Neuronal stem cell (in vitro differentiated cells): Measurements from ENCODE around the gene RPP25L.

ENCODE experiments used
- DNase-seq: peaks from one replicate; pipeline ENCODE4 v3.0.0-alpha.2; 2013; ENCODE audit warnings: low spot score
- H2AFZ ChIP-seq: one replicate; pipeline ENCODE4 v1.6.1; 2013; ENCODE audit warnings: mild to moderate bottlenecking, low read length, inconsistent platforms
- H2AK5ac ChIP-seq: 2 replicates; pipeline ENCODE4 v1.6.1; 2013; ENCODE audit warnings: low read depth, mild to moderate bottlenecking, inconsistent platforms, low read length, moderate library complexity, mixed read lengths
- H2BK120ac ChIP-seq: 2 replicates; pipeline ENCODE4 v1.6.1; 2013; ENCODE audit warnings: low read depth, mild to moderate bottlenecking, inconsistent platforms, low read length, moderate library complexity, mixed read lengths
- H2BK12ac ChIP-seq: one replicate; pipeline ENCODE4 v1.6.1; 2013; ENCODE audit warnings: low read length, inconsistent platforms
- H2BK15ac ChIP-seq: 2 replicates; pipeline ENCODE4 v1.6.1; 2013; ENCODE audit warnings: mild to moderate bottlenecking, low read length, inconsistent platforms, mixed read lengths
- H2BK5ac ChIP-seq: one replicate; pipeline ENCODE4 v1.6.1; 2013; ENCODE audit warnings: inconsistent platforms, mild to moderate bottlenecking, low read length, moderate library complexity
- H3K14ac ChIP-seq: one replicate; pipeline ENCODE4 v1.6.1; 2013; ENCODE audit warnings: low read length, inconsistent platforms
- H3K18ac ChIP-seq: 2 replicates; pipeline ENCODE4 v1.6.1; 2013; ENCODE audit warnings: low read length, inconsistent platforms
- H3K23ac ChIP-seq: 2 replicates; pipeline ENCODE4 v1.6.1; 2013; ENCODE audit warnings: low read depth, mild to moderate bottlenecking, mixed read lengths, low read length, inconsistent platforms; ENCODE audit not compliant: poor library complexity
- H3K27ac ChIP-seq: replicated peaks from 3 replicates; pipeline ENCODE4 v1.5.1; 2013; ENCODE audit warnings: low read length, inconsistent platforms
- H3K27me3 ChIP-seq, 3 experiments: 2 replicates each; pipeline ENCODE4 v1.6.1; 2013; ENCODE audit warnings: low read length in 3 of 3, mild to moderate bottlenecking in 2 of 3, inconsistent platforms in 1 of 3, low read depth in 1 of 3, mixed read lengths in 1 of 3, moderate library complexity in 1 of 3; ENCODE audit not compliant: control insufficient read depth in 3 of 3, insufficient read depth in 3 of 3
- H3K36me3 ChIP-seq, 2 donors: replicated peaks in 1 of 2; 2 replicates each; pipeline ENCODE4 v1.6.1; 2013; ENCODE audit warnings: low read length in 2 of 2; ENCODE audit not compliant: control insufficient read depth in 2 of 2, insufficient read depth in 2 of 2
- H3K4ac ChIP-seq: 2 replicates; pipeline ENCODE4 v1.6.1; 2013; ENCODE audit warnings: inconsistent platforms, mild to moderate bottlenecking, low read length, moderate library complexity
- H3K4me1 ChIP-seq, 2 donors: 1 replicate in 1 of 2; 2 replicates in 1 of 2; pipeline ENCODE4 v1.6.1; 2013; ENCODE audit warnings: low read length in 2 of 2, low read depth in 1 of 2; ENCODE audit not compliant: control insufficient read depth in 2 of 2, insufficient read depth in 1 of 2
- H3K4me2 ChIP-seq: one replicate; pipeline ENCODE4 v1.6.1; 2013; ENCODE audit warnings: mild to moderate bottlenecking, low read length, inconsistent platforms; ENCODE audit not compliant: insufficient read depth, poor library complexity, severe bottlenecking
- H3K4me3 ChIP-seq, 2 donors: 2 replicates each; pipeline ENCODE4 v1.5.1; 2013; ENCODE audit warnings: low read length in 2 of 2, mild to moderate bottlenecking in 2 of 2, inconsistent platforms in 1 of 2, moderate library complexity in 1 of 2
- H3K79me1 ChIP-seq: one replicate; pipeline ENCODE4 v1.6.1; 2013; ENCODE audit warnings: low read depth, mild to moderate bottlenecking, inconsistent platforms, low read length, moderate library complexity
- H3K9ac ChIP-seq: one replicate; pipeline ENCODE4 v1.6.1; 2013; ENCODE audit warnings: mild to moderate bottlenecking, low read depth, low read length, inconsistent platforms; ENCODE audit not compliant: poor library complexity
- H3K9me3 ChIP-seq, 2 donors: replicated peaks in 1 of 2; 2 replicates each; pipeline versions ENCODE3 to v1.6.1; 2013; ENCODE audit warnings: low read length in 2 of 2, mild to moderate bottlenecking in 2 of 2, inconsistent platforms in 1 of 2, low read depth in 1 of 2, mixed read lengths in 1 of 2, moderate library complexity in 1 of 2; ENCODE audit not compliant: control insufficient read depth in 2 of 2, insufficient read depth in 1 of 2
- H4K8ac ChIP-seq: one replicate; pipeline ENCODE4 v1.6.1; 2013; ENCODE audit warnings: low read depth, mild to moderate bottlenecking, inconsistent platforms, low read length, moderate library complexity
- H4K91ac ChIP-seq: one replicate; pipeline ENCODE4 v1.6.1; 2013; ENCODE audit warnings: low read length, low read depth, mild to moderate bottlenecking, inconsistent platforms; ENCODE audit not compliant: poor library complexity
- WGBS, 2 donors: extraction: QIAGEN DNeasy Blood & Tissue Kit; methylation state at CpG; one replicate each; pipeline ENCODE4 v1.1.7; 2013; ENCODE audit warnings: missing lambda C conversion rate in 2 of 2, mixed read lengths in 1 of 2; ENCODE audit not compliant: insufficient read length in 2 of 2, insufficient replicate concordance in 1 of 2; ENCODE audit errors: extremely low coverage in 2 of 2; 5-methylcytosine and 5-hydroxymethylcytosine counted together

Gene RPP25L

DNA sequence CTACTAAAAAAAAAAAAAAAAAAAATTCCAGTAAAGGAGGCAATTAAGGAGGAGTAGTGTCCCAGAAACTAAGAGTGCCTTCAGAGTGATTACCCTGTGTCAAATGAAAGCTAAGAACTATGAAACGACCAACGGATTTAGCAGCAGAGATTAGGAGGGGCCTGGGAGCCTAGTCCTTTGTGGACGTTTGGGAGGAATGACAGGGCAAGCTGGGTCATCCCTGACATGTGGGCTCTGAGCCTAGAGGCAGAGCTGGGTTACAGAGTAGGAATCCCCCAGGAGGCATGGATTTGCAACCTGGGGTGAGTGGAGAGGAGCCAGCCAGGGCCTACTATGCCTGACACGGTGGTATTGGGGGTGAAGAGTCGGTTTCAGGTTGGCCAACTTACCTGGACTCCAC lies 21.3 kb upstream of the RPP25L start:
- no peak for DNase-seq
- Histone ChIP-seq H3K4ac (no peak overlapping the region), H3K27me3 (peaks cover 0 to 34% (median 10%) of the 10 kb centered on the region in 3 experiments), H3K36me3 (peaks cover 7 to 15% of the 10 kb centered on the region in 2 donors), H2BK5ac (no peak overlapping the region), H2AK5ac (no peak overlapping the region), H4K8ac (no peak overlapping the region), H2BK15ac (no peak overlapping the region), H3K23ac (no peak overlapping the region), H2BK120ac (no peak overlapping the region), H2AFZ (no peak overlapping the region), H3K4me3 (no peak overlapping the region), H3K79me1 (peaks cover 14% of the 10 kb centered on the region), H3K27ac (peak overlapping the region; percentile 58), H3K14ac (no peak overlapping the region), H3K4me2 (no peak overlapping the region), H3K4me1 (peaks cover 12 to 39% of the 10 kb centered on the region in 2 donors), H3K18ac (no peak overlapping the region), H3K9me3 (no peaks in the 10 kb centered on the region), H2BK12ac (no peak overlapping the region), H4K91ac (no peak overlapping the region), H3K9ac (no peak overlapping the region)
- WGBS, 2 donors = no CpG with 5 or more reads among the region's 5 CpGs

DNA sequence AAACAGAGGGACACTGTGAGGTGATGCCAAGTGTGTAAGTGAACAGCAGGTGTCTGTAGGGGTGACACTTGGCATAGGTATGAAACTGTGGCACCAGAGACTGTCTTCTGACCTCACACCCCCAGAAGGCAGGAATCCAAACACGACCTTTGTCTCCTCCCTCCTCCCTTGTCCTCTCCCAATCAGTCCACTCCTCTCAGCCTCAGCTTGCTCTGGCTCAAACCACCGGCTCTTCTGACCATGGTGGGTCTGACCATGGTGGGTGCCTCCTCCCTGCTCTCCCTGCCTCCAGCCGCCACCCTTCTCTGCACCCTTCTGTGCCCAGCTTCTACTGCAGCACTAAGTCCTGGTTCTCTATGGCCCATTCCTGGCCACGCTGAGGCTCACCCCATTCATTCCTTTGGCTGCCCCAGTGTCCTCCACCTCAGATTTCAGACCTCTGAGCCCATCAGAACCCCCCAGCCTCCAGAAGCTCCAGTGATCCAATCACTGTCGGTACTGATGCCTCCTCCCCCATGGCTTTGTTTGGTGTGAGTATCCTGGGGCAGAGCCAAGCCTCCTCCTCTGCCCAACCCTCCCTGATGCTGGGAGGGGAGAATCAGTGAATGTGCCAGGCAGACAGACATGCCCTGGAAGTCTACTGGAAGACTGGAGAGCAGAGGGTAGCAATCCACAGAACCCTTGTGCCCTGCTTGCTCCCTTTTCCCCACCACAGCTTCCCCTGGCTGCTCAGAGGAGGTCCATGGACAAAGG lies 18.7 kb upstream of the RPP25L start:
- Histone ChIP-seq H3K4me2 (no peak overlapping the region), H3K79me1 (peaks cover 7% of the 10 kb centered on the region), H3K36me3 (peaks cover 7 to 10% of the 10 kb centered on the region in 2 donors), H2BK120ac (no peak overlapping the region), H3K27me3 (peaks cover 0 to 60% (median 18%) of the 10 kb centered on the region in 3 experiments), H2BK15ac (peak overlapping the region; percentile 69), H3K14ac (peak overlapping the region; percentile 40), H3K4me3 (no peak overlapping the region), H2AFZ (no peak overlapping the region), H3K4me1 (peaks cover 6 to 45% of the 10 kb centered on the region in 2 donors), H4K8ac (no peak overlapping the region), H2BK12ac (peak overlapping the region; percentile 95), H3K27ac (no peak overlapping the region), H2BK5ac (peak overlapping the region; percentile 76), H3K4ac (no peak overlapping the region), H3K9ac (peak overlapping the region; percentile 50), H3K9me3 (no peaks in the 10 kb centered on the region), H3K23ac (peak overlapping the region; percentile 46), H3K18ac (peak overlapping the region; percentile 82), H4K91ac (peak overlapping the region; percentile 70), H2AK5ac (peak overlapping the region; percentile 87)
- DNase-seq = no peak
- no CpG with 5 or more reads among the region's 5 CpGs for WGBS, 2 donors

DNA sequence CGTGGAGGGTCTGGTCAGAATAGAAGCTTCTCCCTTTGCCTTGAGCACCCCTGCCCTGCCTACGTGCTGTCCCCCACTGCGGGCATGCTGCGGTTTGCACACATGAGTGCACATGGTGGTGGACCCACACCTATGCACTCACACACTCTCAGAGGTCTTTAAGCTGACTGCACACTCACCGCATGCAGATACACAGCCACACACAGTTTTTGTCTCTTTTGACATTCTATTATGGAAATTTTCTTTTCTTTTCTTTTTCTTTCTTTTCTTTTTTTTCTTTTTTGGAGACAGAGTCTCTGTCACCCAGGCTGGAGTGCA lies 17.6 kb upstream of the RPP25L start:
- Histone ChIP-seq H3K9ac (peak overlapping the region; percentile 46), H3K4me1 (peaks cover 14 to 48% of the 10 kb centered on the region in 2 donors), H4K91ac (no peak overlapping the region), H2BK12ac (peak overlapping the region; percentile 25), H3K27me3 (peaks cover 0 to 69% (median 18%) of the 10 kb centered on the region in 3 experiments), H4K8ac (no peak overlapping the region), H3K79me1 (peaks cover 5% of the 10 kb centered on the region), H2AFZ (no peak overlapping the region), H2AK5ac (peak overlapping the region; percentile 4), H2BK5ac (no peak overlapping the region), H2BK15ac (peak overlapping the region; percentile 86), H3K23ac (peak overlapping the region; percentile 32), H3K14ac (peak overlapping the region; percentile 17), H3K4ac (peak overlapping the region; percentile 19), H3K4me2 (peak overlapping the region; percentile 88), H3K36me3 (peaks cover 0 to 2% of the 10 kb centered on the region in 2 donors), H3K4me3 (peak overlapping the region in 1 of 2 donors; percentile 89), H3K9me3 (no peaks in the 10 kb centered on the region), H3K27ac (no peak overlapping the region), H2BK120ac (peak overlapping the region; percentile 56), H3K18ac (peak overlapping the region; percentile 96)
- no CpG with 5 or more reads among the region's 5 CpGs for WGBS, 2 donors
- no peak for DNase-seq

DNA sequence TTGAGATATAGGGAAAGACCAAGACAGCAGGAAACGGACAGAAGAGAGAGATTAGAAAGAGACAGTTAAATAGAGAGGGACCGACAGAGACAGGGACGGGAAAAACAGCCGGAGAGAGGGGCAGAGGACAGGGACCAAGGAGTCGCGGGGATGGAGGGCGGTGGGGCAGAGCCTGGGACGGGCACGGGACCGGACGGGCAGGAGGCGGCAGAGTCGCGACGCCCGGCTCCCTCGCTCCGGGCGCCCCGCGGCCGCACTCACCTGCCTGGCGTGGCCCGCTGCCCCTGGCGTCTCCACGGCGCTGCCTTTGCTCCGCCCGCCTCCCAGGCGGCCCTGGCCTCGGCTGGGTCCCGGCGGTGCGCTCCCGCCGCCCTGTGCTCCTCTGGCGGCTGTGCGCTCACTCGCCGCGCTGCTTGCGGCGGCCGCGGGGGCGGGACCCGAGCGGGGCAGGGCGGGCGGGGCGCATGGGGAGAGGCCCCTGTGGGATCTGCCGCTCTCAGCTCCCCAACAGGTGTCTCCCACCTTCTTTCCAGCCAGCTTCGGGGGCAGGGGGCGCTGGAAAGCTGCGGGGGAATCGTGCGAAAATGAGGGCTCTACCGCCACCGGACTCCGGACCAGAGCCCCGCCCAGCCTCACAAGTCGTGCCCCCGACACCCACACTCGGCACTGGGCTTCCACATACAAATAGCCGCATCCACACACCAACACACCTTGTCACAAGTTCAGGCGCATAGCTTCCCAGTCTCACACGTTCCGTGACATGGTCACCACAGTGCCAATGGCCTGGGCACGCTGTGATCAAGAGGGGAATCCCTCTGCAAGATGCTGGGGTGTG lies 17.0 kb upstream of the RPP25L start, which contains the start of gene ARID3C:
Gene ARID3C, minus strand, starts transcription at position 411 of the 835 bp plus-strand sequence. CDS start 1,052 bp downstream, outside the sequence.
- peak within 1 kb of the TSS; percentile 32 for H3K23ac ChIP-seq
- H3K27ac ChIP-seq = no peak within 1 kb of the TSS
- no peak within 1 kb of the TSS for H4K91ac ChIP-seq
- peak within 1 kb of the TSS; percentile 19 for H3K4ac ChIP-seq
- peak within 1 kb of the TSS; percentile 86 for H2BK15ac ChIP-seq
- H2BK120ac ChIP-seq = peak within 1 kb of the TSS; percentile 56
- H2AK5ac ChIP-seq = peak within 1 kb of the TSS; percentile 72
- H3K4me3 ChIP-seq = peak within 1 kb of the TSS; percentile 22 to 89
- H4K8ac ChIP-seq = no peak within 1 kb of the TSS
- no CpG with 5 or more reads among the region's 69 CpGs for whole genome bisulfite sequencing, 2 donors
- peak within 1 kb of the TSS; percentile 17 for H3K14ac ChIP-seq
- H3K27me3 ChIP-seq = peaks cover 0 to 71% (median 18%) of the 10 kb centered on the region in 3 experiments
- peaks cover 0 to 2% of the 10 kb centered on the region in 2 donors for H3K36me3 ChIP-seq
- H3K79me1 ChIP-seq = peaks cover 5% of the 10 kb centered on the region
- peaks cover 14 to 53% of the 10 kb centered on the region in 2 donors for H3K4me1 ChIP-seq
- H2BK5ac ChIP-seq = peak within 1 kb of the TSS; percentile 50
- DNase-seq = no peak
- H3K9ac ChIP-seq = peak within 1 kb of the TSS; percentile 91
- H2BK12ac ChIP-seq = peak within 1 kb of the TSS; percentile 25
- H3K4me2 ChIP-seq = peak within 1 kb of the TSS; percentile 88
- peak within 1 kb of the TSS; percentile 71 for H2AFZ ChIP-seq
- H3K9me3 ChIP-seq = no peaks in the 10 kb centered on the region
- H3K18ac ChIP-seq = peak within 1 kb of the TSS; percentile 96
